PFSK-1 (cell line): ENCODE data around the gene HS2ST1.

Source experiments
- FOXP2 ChIP-seq: optimal IDR thresholded peaks from 2 replicates; pipeline ENCODE3; 2011; ENCODE audit warnings: borderline replicate concordance, control low read depth, inconsistent platforms; ENCODE audit not compliant: insufficient read depth; ENCODE audit errors: extremely low read length, extremely low read depth
- POLR2AphosphoS5 ChIP-seq: IDR thresholded peaks from 2 replicates; pipeline ENCODE4 v1.6.1; 2012; ENCODE audit warnings: low read depth, mild to moderate bottlenecking, control low read depth, low read length, moderate library complexity
- SIN3A ChIP-seq: IDR thresholded peaks from 2 replicates; pipeline ENCODE4 v1.6.1; 2012; ENCODE audit warnings: mild to moderate bottlenecking, low read length, moderate library complexity, borderline replicate concordance; ENCODE audit not compliant: insufficient read depth
- TAF1 ChIP-seq: IDR thresholded peaks from 2 replicates; pipeline ENCODE4 v1.6.1; 2012; ENCODE audit warnings: low read length, control low read depth, borderline replicate concordance; ENCODE audit not compliant: insufficient read depth
- TF ChIP-seq, protein P1 (sequence below), 2 experiments: IDR thresholded peaks; 2 replicates each; pipeline versions ENCODE4 v1.6.1 to v1.8.0; 2011 to 2012; ENCODE audit warnings: low read depth in 2 of 2, low read length in 2 of 2, control low read depth in 1 of 2, inconsistent platforms in 1 of 2, mild to moderate bottlenecking in 1 of 2, moderate library complexity in 1 of 2; ENCODE audit not compliant: insufficient read depth in 1 of 2

Gene HS2ST1

DNA sequence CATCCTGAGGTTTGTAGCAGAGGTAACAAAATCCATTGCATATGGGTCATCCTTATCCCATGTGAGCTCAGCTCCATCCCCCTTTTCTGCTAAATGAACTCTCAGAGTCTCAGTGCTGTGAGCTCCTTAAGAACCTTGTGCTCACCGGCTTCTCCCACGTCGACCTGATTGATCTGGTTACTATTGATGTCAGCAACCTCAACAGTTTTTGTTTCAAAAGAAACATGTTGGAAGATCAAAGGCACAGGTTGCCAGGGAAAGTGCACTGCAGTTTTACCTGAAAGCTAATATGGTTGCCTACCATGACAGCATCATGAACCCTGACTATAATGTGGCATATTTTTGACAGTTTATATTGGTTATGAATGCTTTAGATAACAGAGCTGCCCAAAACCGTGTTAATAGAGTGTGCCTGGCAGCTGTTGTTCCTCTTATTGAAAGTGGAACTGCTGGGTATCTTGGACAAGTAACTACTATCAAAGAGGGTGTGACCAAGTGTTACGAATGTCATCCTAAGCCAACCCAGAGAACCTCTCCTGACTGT lies 131.4 kb downstream of the HS2ST1 start:
- TF ChIP-seq SIN3A (no peak), TAF1 (no peak), POLR2AphosphoS5 (no peak)
- TF ChIP-seq, protein P1, sequence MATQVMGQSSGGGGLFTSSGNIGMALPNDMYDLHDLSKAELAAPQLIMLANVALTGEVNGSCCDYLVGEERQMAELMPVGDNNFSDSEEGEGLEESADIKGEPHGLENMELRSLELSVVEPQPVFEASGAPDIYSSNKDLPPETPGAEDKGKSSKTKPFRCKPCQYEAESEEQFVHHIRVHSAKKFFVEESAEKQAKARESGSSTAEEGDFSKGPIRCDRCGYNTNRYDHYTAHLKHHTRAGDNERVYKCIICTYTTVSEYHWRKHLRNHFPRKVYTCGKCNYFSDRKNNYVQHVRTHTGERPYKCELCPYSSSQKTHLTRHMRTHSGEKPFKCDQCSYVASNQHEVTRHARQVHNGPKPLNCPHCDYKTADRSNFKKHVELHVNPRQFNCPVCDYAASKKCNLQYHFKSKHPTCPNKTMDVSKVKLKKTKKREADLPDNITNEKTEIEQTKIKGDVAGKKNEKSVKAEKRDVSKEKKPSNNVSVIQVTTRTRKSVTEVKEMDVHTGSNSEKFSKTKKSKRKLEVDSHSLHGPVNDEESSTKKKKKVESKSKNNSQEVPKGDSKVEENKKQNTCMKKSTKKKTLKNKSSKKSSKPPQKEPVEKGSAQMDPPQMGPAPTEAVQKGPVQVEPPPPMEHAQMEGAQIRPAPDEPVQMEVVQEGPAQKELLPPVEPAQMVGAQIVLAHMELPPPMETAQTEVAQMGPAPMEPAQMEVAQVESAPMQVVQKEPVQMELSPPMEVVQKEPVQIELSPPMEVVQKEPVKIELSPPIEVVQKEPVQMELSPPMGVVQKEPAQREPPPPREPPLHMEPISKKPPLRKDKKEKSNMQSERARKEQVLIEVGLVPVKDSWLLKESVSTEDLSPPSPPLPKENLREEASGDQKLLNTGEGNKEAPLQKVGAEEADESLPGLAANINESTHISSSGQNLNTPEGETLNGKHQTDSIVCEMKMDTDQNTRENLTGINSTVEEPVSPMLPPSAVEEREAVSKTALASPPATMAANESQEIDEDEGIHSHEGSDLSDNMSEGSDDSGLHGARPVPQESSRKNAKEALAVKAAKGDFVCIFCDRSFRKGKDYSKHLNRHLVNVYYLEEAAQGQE (IDR thresholded peaks at IDR 0.05; ENCODE audit: insufficient read depth in 1 of 2, low read depth in 2 of 2, low read length in 2 of 2): no peak

DNA sequence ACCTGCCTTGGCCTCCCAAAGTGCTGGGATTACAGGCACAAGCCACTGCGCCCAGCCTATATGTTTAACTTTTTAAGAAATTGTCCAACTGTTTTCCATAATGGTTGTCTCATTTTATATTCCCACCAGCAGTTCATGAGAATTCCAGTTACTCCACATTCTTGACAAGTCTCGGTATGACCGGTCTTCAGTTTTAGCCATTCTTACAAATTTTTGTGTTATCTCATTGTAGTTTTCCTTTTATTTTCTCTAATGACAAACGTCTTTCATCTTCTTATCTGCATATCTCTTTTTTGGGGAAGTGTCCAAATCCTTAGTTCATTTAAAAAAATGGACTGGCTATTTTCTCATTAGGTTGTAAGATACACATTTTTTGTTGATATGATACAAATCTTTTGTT lies 132.5 kb downstream of the HS2ST1 start:
- no peak for TF ChIP-seq SIN3A
- TF ChIP-seq, protein P1 (IDR thresholded peaks at IDR 0.05; ENCODE audit: insufficient read depth in 1 of 2, low read depth in 2 of 2, low read length in 2 of 2): no peak
- TF ChIP-seq TAF1: no peak
- TF ChIP-seq FOXP2: no peak
- TF ChIP-seq POLR2AphosphoS5: no peak

DNA sequence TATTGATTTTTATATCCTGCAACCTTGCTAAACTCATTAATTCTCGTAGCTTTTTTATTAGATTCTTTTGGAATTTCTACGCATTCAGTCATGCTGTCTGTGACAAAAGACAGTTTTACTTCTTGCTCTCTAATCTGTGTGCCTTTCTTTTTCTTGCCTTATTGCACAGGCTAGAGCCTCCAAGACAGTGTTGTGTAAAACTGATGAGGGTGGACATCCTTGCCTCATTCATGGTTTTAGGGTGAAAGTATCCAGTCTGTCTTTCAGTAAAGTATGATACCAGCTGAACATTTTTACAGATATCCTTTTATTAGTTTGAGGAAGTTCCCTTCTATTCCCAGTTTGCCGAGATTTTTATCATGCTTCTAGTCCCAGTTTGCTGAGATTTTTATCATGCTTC lies 133.8 kb downstream of the HS2ST1 start:
- TF ChIP-seq FOXP2: no peak
- no peak for TF ChIP-seq POLR2AphosphoS5
- no peak for TF ChIP-seq TAF1
- no peak for TF ChIP-seq SIN3A
- TF ChIP-seq, protein P1 (IDR thresholded peaks at IDR 0.05; ENCODE audit: insufficient read depth in 1 of 2, low read depth in 2 of 2, low read length in 2 of 2): no peak

DNA sequence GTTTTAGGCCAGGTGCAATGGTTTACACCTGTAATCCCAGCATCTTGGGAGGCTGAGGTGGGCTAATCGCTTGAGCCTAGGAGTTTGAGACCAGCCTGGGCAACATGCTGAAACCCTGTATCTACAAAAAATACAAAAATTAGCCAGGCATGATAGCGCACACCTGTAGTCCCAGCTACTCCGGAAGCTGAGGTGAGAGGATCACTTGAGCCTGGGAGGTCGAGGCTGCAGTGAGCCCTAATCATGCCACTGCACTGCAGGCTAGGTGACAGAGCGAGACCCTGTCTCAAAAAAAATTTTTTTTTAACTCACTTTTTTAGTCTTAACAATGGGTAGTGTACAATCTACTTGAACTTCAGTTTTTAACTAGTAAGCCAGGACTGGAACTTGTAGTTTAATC lies 137.5 kb downstream of the HS2ST1 start:
- TF ChIP-seq, protein P1 (IDR thresholded peaks at IDR 0.05; ENCODE audit: insufficient read depth in 1 of 2, low read depth in 2 of 2, low read length in 2 of 2): no peak
- no peak for TF ChIP-seq FOXP2
- no peak for TF ChIP-seq POLR2AphosphoS5
- no peak for TF ChIP-seq SIN3A
- TF ChIP-seq TAF1: no peak

DNA sequence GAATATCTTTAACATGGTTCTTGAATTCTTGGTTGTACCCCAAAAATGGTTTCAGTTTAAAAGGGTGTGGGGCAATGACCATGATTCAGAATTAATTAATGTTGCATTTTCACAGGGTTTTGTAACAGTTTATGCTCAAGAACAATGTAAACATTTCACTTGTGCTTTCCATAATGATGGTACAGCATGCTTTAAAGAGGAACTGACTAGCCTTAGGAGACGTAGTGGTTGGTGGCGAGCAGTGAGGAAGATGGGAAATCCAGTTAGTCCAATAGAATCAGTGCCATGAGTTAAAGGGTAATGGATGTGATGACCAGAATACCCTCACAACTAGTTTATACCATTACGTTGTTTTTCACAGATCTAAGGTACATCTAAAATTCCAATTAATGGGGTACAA lies 138.0 kb downstream of the HS2ST1 start:
- no peak for TF ChIP-seq SIN3A
- TF ChIP-seq, protein P1 (IDR thresholded peaks at IDR 0.05; ENCODE audit: insufficient read depth in 1 of 2, low read depth in 2 of 2, low read length in 2 of 2): no peak
- no peak for TF ChIP-seq POLR2AphosphoS5
- no peak for TF ChIP-seq FOXP2
- TF ChIP-seq TAF1: no peak
